ENCODE data around the gene PI4KB. TPM values are rescaled to one million over a fixed set of nuclear protein-coding genes. Genes with fewer than 3 reads are reported as not detected.

The PI4KB gene
- total RNA-seq, 1 donor from 2014 or later, result 68.7 TPM

- H3K27me3 Mint-ChIP-seq (ENCODE audit: unreplicated experiment), result no peaks in the 10 kb centered on the region
- H3K4me3 Mint-ChIP-seq (ENCODE audit: unreplicated experiment), result no peak overlapping the region
- peaks cover 22% of the 10 kb centered on the region for H3K4me1 Mint-ChIP-seq (ENCODE audit: low read depth, unreplicated experiment)
- no peak for DNase-seq
- H3K9me3 Mint-ChIP-seq (ENCODE audit: unreplicated experiment), result peaks cover 16% of the 10 kb centered on the region
- TF ChIP-seq, protein P1, sequence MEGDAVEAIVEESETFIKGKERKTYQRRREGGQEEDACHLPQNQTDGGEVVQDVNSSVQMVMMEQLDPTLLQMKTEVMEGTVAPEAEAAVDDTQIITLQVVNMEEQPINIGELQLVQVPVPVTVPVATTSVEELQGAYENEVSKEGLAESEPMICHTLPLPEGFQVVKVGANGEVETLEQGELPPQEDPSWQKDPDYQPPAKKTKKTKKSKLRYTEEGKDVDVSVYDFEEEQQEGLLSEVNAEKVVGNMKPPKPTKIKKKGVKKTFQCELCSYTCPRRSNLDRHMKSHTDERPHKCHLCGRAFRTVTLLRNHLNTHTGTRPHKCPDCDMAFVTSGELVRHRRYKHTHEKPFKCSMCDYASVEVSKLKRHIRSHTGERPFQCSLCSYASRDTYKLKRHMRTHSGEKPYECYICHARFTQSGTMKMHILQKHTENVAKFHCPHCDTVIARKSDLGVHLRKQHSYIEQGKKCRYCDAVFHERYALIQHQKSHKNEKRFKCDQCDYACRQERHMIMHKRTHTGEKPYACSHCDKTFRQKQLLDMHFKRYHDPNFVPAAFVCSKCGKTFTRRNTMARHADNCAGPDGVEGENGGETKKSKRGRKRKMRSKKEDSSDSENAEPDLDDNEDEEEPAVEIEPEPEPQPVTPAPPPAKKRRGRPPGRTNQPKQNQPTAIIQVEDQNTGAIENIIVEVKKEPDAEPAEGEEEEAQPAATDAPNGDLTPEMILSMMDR (IDR thresholded peaks at IDR 0.05; ENCODE audit: partially characterized antibody, unreplicated experiment), result no peak
- no peaks in the 10 kb centered on the region for H3K36me3 Mint-ChIP-seq (ENCODE audit: unreplicated experiment)
- no peak overlapping the region for H3K27ac Mint-ChIP-seq (ENCODE audit: unreplicated experiment)
Measured at GRCh38 chr1:151344291-151344690, 17.1 kb upstream of the PI4KB start.

GRCh38 chr1:151343587-151343986, 16.4 kb upstream of the PI4KB start:
- no peak for DNase-seq
- H3K9me3 Mint-ChIP-seq (ENCODE audit: unreplicated experiment), result peaks cover 16% of the 10 kb centered on the region
- peaks cover 22% of the 10 kb centered on the region for H3K4me1 Mint-ChIP-seq (ENCODE audit: low read depth, unreplicated experiment)
- TF ChIP-seq, protein P1 (IDR thresholded peaks at IDR 0.05; ENCODE audit: partially characterized antibody, unreplicated experiment), result no peak
- no peaks in the 10 kb centered on the region for H3K27me3 Mint-ChIP-seq (ENCODE audit: unreplicated experiment)
- no peak overlapping the region for H3K4me3 Mint-ChIP-seq (ENCODE audit: unreplicated experiment)
- no peaks in the 10 kb centered on the region for H3K36me3 Mint-ChIP-seq (ENCODE audit: unreplicated experiment)
- H3K27ac Mint-ChIP-seq (ENCODE audit: unreplicated experiment), result no peak overlapping the region

DNA sequence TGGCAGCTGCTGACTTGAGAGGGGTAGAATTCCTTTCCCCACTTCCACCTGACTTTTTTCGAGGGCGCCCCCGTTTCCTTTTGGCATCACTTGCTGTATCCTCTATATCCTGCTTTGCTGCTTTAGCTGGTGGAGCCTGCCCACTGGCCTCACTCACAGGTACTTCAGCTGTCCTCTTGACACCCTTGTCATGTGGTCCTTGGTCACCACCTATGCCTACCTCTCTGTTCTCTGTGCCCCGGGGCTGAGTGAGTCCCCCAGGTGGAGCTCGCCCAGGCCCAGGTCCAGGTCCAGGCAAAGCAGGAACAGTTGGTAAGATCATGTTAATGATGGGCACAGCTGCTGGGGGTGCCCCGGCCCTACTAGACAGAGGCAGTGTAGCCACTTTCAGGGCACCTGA, 15.4 kb upstream of the PI4KB start:
- Mint-ChIP-seq H3K36me3 (ENCODE audit: unreplicated experiment) (no peaks in the 10 kb centered on the region), H3K4me1 (ENCODE audit: low read depth, unreplicated experiment) (peaks cover 17% of the 10 kb centered on the region), H3K27ac (ENCODE audit: unreplicated experiment) (no peak overlapping the region), H3K9me3 (ENCODE audit: unreplicated experiment) (peaks cover 15% of the 10 kb centered on the region), H3K4me3 (ENCODE audit: unreplicated experiment) (no peak overlapping the region), H3K27me3 (ENCODE audit: unreplicated experiment) (no peaks in the 10 kb centered on the region)
- TF ChIP-seq, protein P1 (IDR thresholded peaks at IDR 0.05; ENCODE audit: partially characterized antibody, unreplicated experiment), result no peak
- no peak for DNase-seq

DNA sequence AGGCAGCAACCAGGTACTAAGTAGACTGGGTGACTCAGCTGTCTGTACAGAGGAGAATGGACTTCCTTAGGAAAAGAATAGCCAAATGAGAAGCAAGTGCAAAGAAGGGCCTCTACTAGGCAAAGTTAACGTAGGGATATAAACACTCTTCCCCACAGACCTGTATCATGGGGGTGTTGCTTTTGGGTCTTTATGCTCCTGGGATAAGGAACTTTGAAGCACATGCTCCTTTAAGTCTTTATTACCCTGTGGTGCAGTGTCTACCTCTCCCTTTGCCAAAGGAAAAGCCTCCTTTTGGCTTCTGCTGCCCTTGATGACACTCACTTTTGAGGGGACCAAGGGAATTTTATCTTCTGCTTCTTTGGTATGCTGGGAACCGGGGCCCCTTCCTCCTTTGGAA, 14.8 kb upstream of the PI4KB start:
- TF ChIP-seq, protein P1 (IDR thresholded peaks at IDR 0.05; ENCODE audit: partially characterized antibody, unreplicated experiment), result no peak
- Mint-ChIP-seq H3K36me3 (ENCODE audit: unreplicated experiment) (no peaks in the 10 kb centered on the region), H3K4me1 (ENCODE audit: low read depth, unreplicated experiment) (peaks cover 13% of the 10 kb centered on the region), H3K27me3 (ENCODE audit: unreplicated experiment) (no peaks in the 10 kb centered on the region), H3K27ac (ENCODE audit: unreplicated experiment) (no peak overlapping the region), H3K4me3 (ENCODE audit: unreplicated experiment) (no peak overlapping the region), H3K9me3 (ENCODE audit: unreplicated experiment) (peaks cover 9% of the 10 kb centered on the region)
- no peak for DNase-seq

DNA sequence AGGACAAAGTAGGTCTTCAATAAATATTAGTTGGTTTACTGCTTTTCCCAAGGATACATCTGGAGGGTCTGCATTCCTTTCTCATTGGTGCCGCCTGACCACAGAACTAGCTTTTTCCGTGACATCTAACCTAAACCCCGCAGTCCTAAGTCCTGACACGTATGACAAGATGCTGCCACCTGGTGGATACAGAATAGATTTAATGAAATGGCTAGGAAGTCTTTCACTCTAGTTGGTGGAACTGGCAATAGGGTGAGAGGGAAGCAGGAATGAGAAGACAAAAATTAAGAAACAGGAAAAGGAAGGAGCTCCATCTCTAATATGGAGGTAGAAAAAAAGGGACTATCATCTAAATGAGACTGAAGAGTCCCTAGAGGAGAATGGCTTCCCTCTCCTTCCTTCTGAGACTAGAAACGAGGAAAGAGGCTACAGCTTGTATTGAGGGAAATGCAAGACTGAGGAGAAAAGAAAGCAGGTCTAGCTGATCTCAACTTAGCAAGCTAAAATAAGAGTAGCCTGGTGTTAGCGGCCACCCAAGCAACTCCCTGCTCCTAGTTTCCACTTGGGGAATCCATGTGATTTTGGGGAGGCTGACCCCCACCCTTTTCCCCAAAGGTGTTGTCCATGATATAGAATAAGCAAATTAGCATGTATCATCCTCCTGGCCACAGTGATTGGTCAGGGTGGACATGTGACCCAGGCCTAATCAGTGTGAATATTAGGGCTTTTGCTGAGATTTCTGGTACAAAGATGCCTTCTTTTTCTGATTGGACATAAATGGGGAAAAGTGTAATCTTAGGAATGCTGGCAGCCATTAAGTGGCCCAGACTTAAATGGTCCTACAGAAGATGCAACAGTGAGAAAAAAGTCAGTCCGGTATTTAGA, 13.9 kb upstream of the PI4KB start:
- Mint-ChIP-seq H3K9me3 (ENCODE audit: unreplicated experiment) (peaks cover 3% of the 10 kb centered on the region), H3K4me1 (ENCODE audit: low read depth, unreplicated experiment) (peaks cover 9% of the 10 kb centered on the region), H3K36me3 (ENCODE audit: unreplicated experiment) (no peaks in the 10 kb centered on the region), H3K27me3 (ENCODE audit: unreplicated experiment) (no peaks in the 10 kb centered on the region), H3K27ac (ENCODE audit: unreplicated experiment) (peak overlapping the region; percentile 37), H3K4me3 (ENCODE audit: unreplicated experiment) (no peak overlapping the region)
- TF ChIP-seq, protein P1 (IDR thresholded peaks at IDR 0.05; ENCODE audit: partially characterized antibody, unreplicated experiment), result peak; percentile 73
- peak; percentile 23 for DNase-seq
